LNCAP (cell line): ENCODE measurements around the gene PGRMC2.

Experiments used
- CTCF ChIP-seq: fragments of 450-650 bp; IDR thresholded peaks from 2 replicates; pipeline ENCODE4 v1.5.1; 2017; ENCODE audit warnings: mild to moderate bottlenecking

Gene PGRMC2

GRCh38 chr4:128289523-128290158 lies 2.0 kb upstream of the PGRMC2 start:
- no peak for TF ChIP-seq CTCF

- no peak for TF ChIP-seq CTCF
Measured at GRCh38 chr4:128288689-128289106, 1.1 kb upstream of the PGRMC2 start.

- TF ChIP-seq CTCF, result no peak
Measured at GRCh38 chr4:128287871-128288688, 467 bp upstream of the PGRMC2 start.

GRCh38 chr4:128286474-128287058 lies 1.0 kb downstream of the PGRMC2 start:
- TF ChIP-seq CTCF, result no peak

- TF ChIP-seq CTCF, result no peak
Measured at GRCh38 chr4:128285085-128285997, 2.3 kb downstream of the PGRMC2 start.

GRCh38 chr4:128284317-128284716 lies 3.3 kb downstream of the PGRMC2 start:
- no peak for TF ChIP-seq CTCF

- TF ChIP-seq CTCF, result no peak
Measured at GRCh38 chr4:128283071-128283470, 4.5 kb downstream of the PGRMC2 start.
